HG03571 (cell line): ENCODE data around the gene TOR1A.
"Not testable (repeated sequence)": the region's sequence is repeated elsewhere in the genome, so short reads cannot be mapped to it uniquely, and the experiment has no call there.

ENCODE experiments used
- ATAC-seq: cut with Tn5 transposase; IDR thresholded peaks from one replicate; pipeline ENCODE4 v1.9.1; 2021; ENCODE audit not compliant: unreplicated experiment

TOR1A gene

GRCh38 chr9:129783516-129784361 is 40.2 kb downstream of the TOR1A start:
- ATAC-seq = no peak

GRCh38 chr9:129781981-129782380 is 42.0 kb downstream of the TOR1A start:
- ATAC-seq = no peak

- ATAC-seq = no peak
Measured at GRCh38 chr9:129781131-129781530, 42.8 kb downstream of the TOR1A start.

GRCh38 chr9:129779560-129780190 is 44.3 kb downstream of the TOR1A start:
- ATAC-seq = no peak

GRCh38 chr9:129778469-129778868 is 45.5 kb downstream of the TOR1A start:
- ATAC-seq = no peak

GRCh38 chr9:129777769-129778130 is 46.2 kb downstream of the TOR1A start:
- no peak for ATAC-seq

GRCh38 chr9:129776938-129777768 is 46.8 kb downstream of the TOR1A start:
- no peak for ATAC-seq

- ATAC-seq = no peak
Measured at GRCh38 chr9:129776566-129776937, 47.4 kb downstream of the TOR1A start.

GRCh38 chr9:129776096-129776495 is 47.8 kb downstream of the TOR1A start:
- not testable (repeated sequence) for ATAC-seq

GRCh38 chr9:129775448-129775798 is 48.5 kb downstream of the TOR1A start:
- ATAC-seq = no peak

GRCh38 chr9:129774791-129775447 is 49.0 kb downstream of the TOR1A start:
- no peak for ATAC-seq

- ATAC-seq = no peak
Measured at GRCh38 chr9:129773262-129774048, 50.5 kb downstream of the TOR1A start.

- no peak for ATAC-seq
Measured at GRCh38 chr9:129770741-129771140, 53.2 kb downstream of the TOR1A start.

GRCh38 chr9:129769669-129770068 is 54.3 kb downstream of the TOR1A start:
- no peak for ATAC-seq

GRCh38 chr9:129768486-129768885 is 55.5 kb downstream of the TOR1A start:
- ATAC-seq = no peak

GRCh38 chr9:129765764-129766317 is 58.1 kb downstream of the TOR1A start:
- ATAC-seq = no peak

GRCh38 chr9:129762985-129763926 is 60.7 kb downstream of the TOR1A start:
- ATAC-seq = no peak
